Natural killer cell treated with Interleukin-12 subunit alpha and Interleukin-12 subunit beta and Interleukin-15 and Interleukin-18, amount 100 ng/mL, for 72 hours (primary cell): ENCODE measurements around the gene NR6A1. TPM values are rescaled to one million over a fixed set of nuclear protein-coding genes. Genes with fewer than 3 reads are reported as not detected.

ENCODE experiments used
- ATAC-seq, 2 donors: fragments of 150-1000 bp; cut with Tn5 transposase in 1 of 2; sonication (Bioruptor Pico), chemical (Tn5 transposase) in 1 of 2; 2 replicates each; pipeline ENCODE4 v1.10.0; 2021
- DNase-seq: peaks from one replicate; pipeline ENCODE4 v3.0.0; 2022; ENCODE audit warnings: low spot score
- H3K27ac Mint-ChIP-seq, 2 donors: 1 replicate in 1 of 2; 2 replicates in 1 of 2; pipeline ENCODE4 v1.8.0; 2022; ENCODE audit warnings: mixed read lengths in 2 of 2, mild to moderate bottlenecking in 1 of 2, moderate library complexity in 1 of 2
- H3K27me3 Mint-ChIP-seq, 2 donors: 1 replicate in 1 of 2; 2 replicates in 1 of 2; pipeline ENCODE4 v1.8.0; 2022; ENCODE audit warnings: mixed read lengths in 2 of 2
- H3K36me3 Mint-ChIP-seq: one replicate; pipeline ENCODE4 v1.8.0; 2022; ENCODE audit warnings: mixed read lengths
- H3K4me1 Mint-ChIP-seq, 2 donors: 1 replicate in 1 of 2; 2 replicates in 1 of 2; pipeline ENCODE4 v1.8.0; 2022; ENCODE audit warnings: low read depth in 2 of 2, mixed read lengths in 2 of 2, mild to moderate bottlenecking in 1 of 2
- H3K4me3 Mint-ChIP-seq: one replicate; pipeline ENCODE4 v1.8.0; 2022; ENCODE audit warnings: mixed read lengths
- H3K9me3 Mint-ChIP-seq: 2 replicates; pipeline ENCODE4 v1.8.0; 2022; ENCODE audit warnings: mixed read lengths
- total RNA-seq, 2 donors: library from RNA; stranded (reverse); gene quantifications; one replicate each; pipeline ENCODE4 v1.2.3, GENCODE V29; 2022

Gene NR6A1
- total RNA-seq, 2 donors from 2014 or later, result 2.0 to 3.8 TPM

DNA sequence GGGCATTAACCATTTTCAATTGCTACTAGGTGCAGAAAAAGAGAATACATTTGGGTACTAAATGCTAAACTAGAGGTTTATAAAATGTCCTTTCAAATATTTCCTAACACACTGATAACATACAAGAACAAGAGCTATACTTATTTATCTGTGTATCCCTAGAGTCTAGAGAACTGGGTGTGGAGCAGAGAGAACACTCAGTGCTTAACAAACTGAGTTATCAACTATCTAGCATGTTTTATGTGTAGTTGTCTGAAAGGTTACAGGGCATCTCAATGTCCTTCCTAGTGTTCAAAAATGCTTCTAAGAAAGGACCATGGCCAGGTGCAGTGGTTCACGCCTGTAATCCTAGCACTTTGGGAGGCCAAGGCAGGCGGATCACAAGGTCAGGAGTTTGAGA is 40.3 kb downstream of the NR6A1 start:
- DNase-seq, result no peak
- Mint-ChIP-seq H3K27ac (no peak overlapping the region), H3K4me1 (no peaks in the 10 kb centered on the region), H3K4me3 (no peak overlapping the region), H3K9me3 (no peaks in the 10 kb centered on the region), H3K36me3 (no peaks in the 10 kb centered on the region), H3K27me3 (peaks cover 0 to 4% of the 10 kb centered on the region in 2 donors)
- no peak for ATAC-seq

DNA sequence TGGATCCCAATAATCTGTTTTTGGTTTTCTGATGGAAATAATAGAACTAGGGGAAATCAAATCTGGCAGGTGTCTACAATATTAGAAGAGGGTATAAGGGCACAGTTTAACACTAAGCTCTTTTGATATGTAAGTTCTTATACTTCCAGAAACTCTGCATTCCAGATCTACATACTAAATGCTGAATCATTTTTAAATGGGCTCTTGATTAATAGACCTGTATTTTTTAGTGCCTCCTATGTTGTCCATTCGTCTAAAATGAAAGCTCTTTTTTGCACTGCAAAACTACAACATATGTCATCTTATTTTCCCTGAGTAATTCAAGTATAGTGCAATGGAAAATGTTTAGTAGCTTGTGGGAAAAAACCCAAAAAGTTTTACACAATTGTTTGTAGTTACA is 44.2 kb downstream of the NR6A1 start:
- no peaks in the 10 kb centered on the region for H3K36me3 Mint-ChIP-seq
- H3K9me3 Mint-ChIP-seq, result no peaks in the 10 kb centered on the region
- H3K27me3 Mint-ChIP-seq, result no peaks in the 10 kb centered on the region
- H3K27ac Mint-ChIP-seq, result no peak overlapping the region
- no peak overlapping the region for H3K4me3 Mint-ChIP-seq
- no peaks in the 10 kb centered on the region for H3K4me1 Mint-ChIP-seq
- ATAC-seq (no peak), DNase-seq (no peak)

DNA sequence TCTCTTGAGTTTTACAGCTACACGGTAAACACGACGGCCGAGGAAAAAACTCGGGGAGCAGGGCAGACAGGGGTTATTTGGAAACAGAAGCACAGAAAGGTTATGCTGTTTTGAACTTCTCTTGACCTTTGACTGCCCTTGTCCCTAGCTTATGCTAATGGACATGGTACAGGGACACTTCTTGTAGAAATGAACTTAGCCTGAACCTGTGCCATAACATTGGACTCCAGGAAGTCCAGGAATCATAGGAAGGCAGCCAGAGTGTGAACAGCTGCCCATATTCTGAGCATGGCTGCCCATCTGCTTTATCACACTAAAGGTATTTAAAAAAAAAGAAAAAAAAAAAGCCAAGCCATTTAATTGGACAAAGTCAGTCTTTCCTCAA is 46.1 kb downstream of the NR6A1 start:
- Mint-ChIP-seq H3K36me3 (no peaks in the 10 kb centered on the region), H3K9me3 (no peaks in the 10 kb centered on the region), H3K27ac (no peak overlapping the region), H3K27me3 (no peaks in the 10 kb centered on the region), H3K4me3 (no peak overlapping the region), H3K4me1 (no peaks in the 10 kb centered on the region)
- ATAC-seq (no peak), DNase-seq (no peak)

DNA sequence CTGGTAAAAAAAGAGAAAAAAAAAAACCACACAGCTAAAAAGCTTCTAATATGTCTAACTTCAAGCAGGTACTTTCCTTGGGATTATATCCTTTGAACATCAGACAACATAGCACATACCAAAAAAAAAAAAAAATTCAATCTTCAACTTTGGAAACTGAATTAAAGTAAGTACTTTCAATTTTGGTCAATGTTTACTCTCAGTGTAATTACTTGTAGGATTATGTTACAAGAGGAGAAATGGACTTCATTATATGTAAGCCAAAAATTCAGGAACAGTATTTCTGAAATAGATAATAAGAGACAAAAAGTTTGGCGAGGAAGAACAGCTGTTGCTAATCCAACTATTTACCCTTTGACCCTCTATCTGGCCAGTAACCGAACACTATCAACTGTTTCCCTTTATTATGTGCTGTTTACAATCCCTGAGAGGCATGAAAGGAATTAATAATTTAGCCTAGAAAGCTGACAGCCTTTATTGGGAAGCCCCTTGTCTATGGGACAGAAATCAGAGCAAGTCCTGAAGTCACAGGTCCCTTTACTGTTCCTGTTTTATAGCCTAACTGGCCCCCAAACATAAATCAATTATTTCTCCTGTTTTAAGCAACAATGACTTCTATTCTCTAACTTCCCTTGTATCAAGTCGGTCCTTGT is 46.6 kb downstream of the NR6A1 start:
- Mint-ChIP-seq H3K4me3 (no peak overlapping the region), H3K9me3 (no peaks in the 10 kb centered on the region), H3K4me1 (no peaks in the 10 kb centered on the region), H3K27ac (no peak overlapping the region), H3K27me3 (no peaks in the 10 kb centered on the region), H3K36me3 (no peaks in the 10 kb centered on the region)
- ATAC-seq (no peak), DNase-seq (no peak)

DNA sequence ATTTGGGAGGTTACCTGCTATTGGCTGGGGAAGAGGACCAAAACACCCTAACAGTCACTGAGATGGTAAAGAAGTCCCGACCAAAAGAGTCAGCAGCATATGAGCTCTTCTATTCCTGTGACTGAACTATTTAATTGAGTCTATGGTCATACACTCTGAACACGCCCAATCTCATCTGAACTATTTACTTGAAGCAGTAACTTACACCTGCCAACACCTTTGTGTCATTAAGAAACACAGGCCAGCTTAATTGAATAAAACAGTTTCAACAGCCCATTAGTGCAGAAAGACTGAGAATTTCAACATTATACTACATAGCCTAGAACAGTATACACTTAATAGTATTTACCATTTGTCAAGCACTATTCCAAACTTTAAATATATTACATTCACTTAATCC is 47.8 kb downstream of the NR6A1 start:
- ATAC-seq, result no peak
- H3K36me3 Mint-ChIP-seq, result no peaks in the 10 kb centered on the region
- H3K4me1 Mint-ChIP-seq, result no peaks in the 10 kb centered on the region
- DNase-seq, result no peak
- no peaks in the 10 kb centered on the region for H3K27me3 Mint-ChIP-seq
- H3K9me3 Mint-ChIP-seq, result no peaks in the 10 kb centered on the region
- no peak overlapping the region for H3K4me3 Mint-ChIP-seq
- H3K27ac Mint-ChIP-seq, result no peak overlapping the region

DNA sequence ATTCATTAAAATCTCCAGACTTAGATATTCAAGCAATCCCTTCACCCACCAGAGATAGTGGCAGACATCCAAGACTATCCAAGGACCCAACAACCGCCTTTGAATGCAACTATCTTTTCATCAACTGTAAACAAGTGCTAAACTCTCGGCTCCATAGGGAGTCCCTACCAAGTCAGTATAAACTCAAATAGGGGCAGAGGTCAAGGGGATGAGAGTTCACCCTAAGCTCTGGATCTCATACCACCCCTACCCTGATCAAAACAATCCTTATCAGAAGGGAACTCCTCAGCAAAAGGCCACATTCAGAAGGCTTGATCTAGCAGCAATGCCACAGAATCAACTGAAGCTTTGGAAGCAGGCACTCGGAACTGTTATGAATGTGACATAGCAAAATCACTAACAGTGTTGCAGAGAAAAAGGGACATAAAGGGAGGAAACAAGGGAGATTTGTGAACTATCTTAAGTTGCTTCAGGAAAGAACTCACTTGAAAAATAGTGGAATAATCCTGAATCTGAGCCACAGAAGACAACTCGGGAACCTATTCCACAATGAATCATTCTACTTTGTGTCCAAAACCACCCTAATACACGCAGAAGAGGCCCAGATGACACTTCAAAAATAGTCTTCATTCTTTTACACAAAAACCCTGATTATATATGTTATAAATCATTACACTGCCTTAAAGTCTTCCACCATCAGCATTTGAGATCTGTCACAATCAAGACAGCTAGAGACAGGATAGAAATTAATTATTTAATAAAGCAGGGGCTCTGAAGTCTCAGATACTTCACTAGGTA is 49.8 kb downstream of the NR6A1 start:
- Mint-ChIP-seq H3K36me3 (no peaks in the 10 kb centered on the region), H3K27me3 (no peaks in the 10 kb centered on the region), H3K9me3 (no peaks in the 10 kb centered on the region), H3K4me1 (no peaks in the 10 kb centered on the region), H3K27ac (no peak overlapping the region), H3K4me3 (no peak overlapping the region)
- ATAC-seq (no peak), DNase-seq (no peak)

DNA sequence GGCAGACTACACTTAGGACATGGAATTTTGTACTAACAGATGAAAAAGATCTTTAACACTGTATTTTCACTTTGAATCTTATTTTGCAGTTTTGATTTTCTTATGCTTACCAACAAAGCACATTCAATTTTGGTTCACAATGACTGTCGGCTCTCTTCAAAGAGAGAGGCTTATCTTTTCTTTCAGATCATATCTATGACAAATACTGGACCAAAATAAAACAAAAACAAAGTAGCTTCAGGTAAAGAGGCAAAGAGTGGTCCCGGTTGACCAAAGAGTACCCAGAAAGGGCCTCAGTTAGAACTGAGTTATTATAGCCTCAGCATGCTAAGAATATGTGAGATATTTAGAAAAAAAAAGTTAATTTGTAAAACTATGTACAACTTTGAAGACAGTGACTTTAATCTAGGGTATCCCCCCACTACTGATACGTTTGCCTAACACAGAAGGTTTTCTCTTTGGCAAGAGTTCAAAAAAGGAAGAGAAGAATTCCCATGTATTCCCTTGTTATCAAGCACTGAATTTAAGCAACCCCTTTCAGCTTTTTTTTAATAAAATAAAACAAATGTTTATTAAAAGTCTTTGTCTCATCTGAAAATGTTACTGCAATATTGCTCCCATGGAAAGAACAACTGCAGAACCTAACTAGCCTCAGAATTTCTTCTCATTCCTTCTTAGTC is 50.5 kb downstream of the NR6A1 start:
- no peak overlapping the region for H3K27ac Mint-ChIP-seq
- no peaks in the 10 kb centered on the region for H3K27me3 Mint-ChIP-seq
- H3K4me1 Mint-ChIP-seq, result no peaks in the 10 kb centered on the region
- H3K36me3 Mint-ChIP-seq, result no peaks in the 10 kb centered on the region
- no peak overlapping the region for H3K4me3 Mint-ChIP-seq
- H3K9me3 Mint-ChIP-seq, result no peaks in the 10 kb centered on the region
- ATAC-seq, result no peak
- DNase-seq, result no peak

DNA sequence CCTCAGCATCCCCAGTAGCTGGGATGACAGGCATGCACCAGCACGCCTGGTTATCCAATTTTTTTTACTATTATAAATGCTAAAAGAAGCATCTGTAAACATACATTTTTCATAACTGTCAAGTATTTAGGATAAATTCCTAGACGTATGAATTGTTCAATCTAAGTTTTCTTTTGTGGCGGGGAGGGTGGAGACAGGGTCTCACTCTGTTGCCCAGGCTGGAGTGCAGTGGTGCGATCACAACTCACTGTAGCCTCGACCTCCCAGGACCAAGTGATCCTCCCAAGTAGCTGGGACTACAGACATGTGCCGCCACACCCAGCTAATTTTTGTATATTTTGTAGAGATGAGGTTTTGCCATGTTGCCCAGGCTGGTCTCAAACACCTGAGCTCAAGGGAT is 52.2 kb downstream of the NR6A1 start:
- Mint-ChIP-seq H3K4me3 (no peak overlapping the region), H3K27ac (no peak overlapping the region), H3K36me3 (no peaks in the 10 kb centered on the region), H3K4me1 (no peaks in the 10 kb centered on the region), H3K27me3 (no peaks in the 10 kb centered on the region), H3K9me3 (no peaks in the 10 kb centered on the region)
- no peak for DNase-seq
- ATAC-seq, result no peak

DNA sequence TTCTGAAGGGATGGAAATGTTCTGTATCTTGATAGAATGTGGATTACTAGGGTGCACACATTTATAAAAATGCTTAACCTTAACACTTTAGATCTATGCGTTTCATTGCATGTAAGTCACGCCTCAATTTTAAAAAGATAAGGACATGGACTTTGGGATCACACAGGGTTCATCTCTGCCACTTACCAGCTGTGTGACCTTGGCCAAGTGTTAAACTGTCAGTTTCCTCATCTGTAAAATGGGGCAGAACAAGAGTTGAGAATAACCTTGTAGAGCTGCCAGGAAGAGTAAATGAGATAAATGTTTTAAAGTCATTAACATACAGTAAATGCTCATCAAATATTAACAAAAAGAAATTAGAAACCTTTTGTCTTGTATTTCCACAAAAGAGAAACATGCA is 53.5 kb downstream of the NR6A1 start:
- H3K4me3 Mint-ChIP-seq, result no peak overlapping the region
- no peak overlapping the region for H3K27ac Mint-ChIP-seq
- ATAC-seq (no peak), DNase-seq (no peak)
- H3K27me3 Mint-ChIP-seq, result no peaks in the 10 kb centered on the region
- H3K9me3 Mint-ChIP-seq, result no peaks in the 10 kb centered on the region
- H3K36me3 Mint-ChIP-seq, result no peaks in the 10 kb centered on the region
- H3K4me1 Mint-ChIP-seq, result no peaks in the 10 kb centered on the region

DNA sequence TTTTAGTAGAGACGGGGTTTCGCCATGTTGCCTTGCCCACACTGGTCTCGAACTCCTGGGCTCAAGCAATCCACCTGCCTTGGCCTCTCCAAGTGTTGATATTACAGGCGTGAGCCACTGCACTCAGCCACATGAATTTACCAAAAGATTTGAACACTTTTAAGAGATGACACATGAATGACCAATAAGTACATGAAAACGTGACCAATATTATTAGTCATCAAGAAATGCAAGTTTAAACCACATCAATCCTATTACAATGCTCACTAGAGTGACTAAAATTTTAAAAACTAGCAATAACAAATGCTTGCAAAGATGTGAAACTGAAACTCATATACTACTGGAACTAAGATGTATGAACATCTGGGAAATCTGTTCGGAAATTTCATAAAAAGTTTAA is 54.3 kb downstream of the NR6A1 start:
- H3K9me3 Mint-ChIP-seq, result no peaks in the 10 kb centered on the region
- no peaks in the 10 kb centered on the region for H3K36me3 Mint-ChIP-seq
- no peaks in the 10 kb centered on the region for H3K27me3 Mint-ChIP-seq
- H3K4me1 Mint-ChIP-seq, result peaks cover 4 to 5% of the 10 kb centered on the region in 2 donors
- no peak overlapping the region for H3K27ac Mint-ChIP-seq
- no peak overlapping the region for H3K4me3 Mint-ChIP-seq
- ATAC-seq, result peak in 1 of 2 donors; percentile 53
- DNase-seq, result no peak

DNA sequence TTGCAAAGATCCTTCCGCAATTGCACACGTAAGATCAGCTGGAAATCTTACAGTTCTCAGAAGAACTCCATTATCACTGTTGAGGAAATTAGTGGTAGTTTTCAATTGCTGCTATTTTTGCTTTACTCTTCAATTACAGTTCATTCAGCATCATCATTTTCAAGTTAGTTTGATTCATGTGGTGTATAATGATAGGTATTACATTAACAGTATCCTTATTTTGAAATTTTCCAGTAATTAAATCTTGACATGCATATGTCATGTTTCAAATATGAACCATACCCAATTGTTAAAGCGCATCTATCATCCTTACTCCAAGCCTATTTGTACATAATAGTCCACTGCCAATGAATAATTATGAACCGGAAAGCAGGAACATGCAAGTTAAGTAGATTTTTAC is 60.3 kb downstream of the NR6A1 start:
- ATAC-seq (no peak), DNase-seq (no peak)
- H3K27me3 Mint-ChIP-seq, result no peaks in the 10 kb centered on the region
- H3K4me1 Mint-ChIP-seq, result peaks cover 12 to 23% of the 10 kb centered on the region in 2 donors
- H3K36me3 Mint-ChIP-seq, result no peaks in the 10 kb centered on the region
- H3K27ac Mint-ChIP-seq, result peak overlapping the region in 1 of 2 donors; percentile 45
- no peak overlapping the region for H3K4me3 Mint-ChIP-seq
- H3K9me3 Mint-ChIP-seq, result no peaks in the 10 kb centered on the region

DNA sequence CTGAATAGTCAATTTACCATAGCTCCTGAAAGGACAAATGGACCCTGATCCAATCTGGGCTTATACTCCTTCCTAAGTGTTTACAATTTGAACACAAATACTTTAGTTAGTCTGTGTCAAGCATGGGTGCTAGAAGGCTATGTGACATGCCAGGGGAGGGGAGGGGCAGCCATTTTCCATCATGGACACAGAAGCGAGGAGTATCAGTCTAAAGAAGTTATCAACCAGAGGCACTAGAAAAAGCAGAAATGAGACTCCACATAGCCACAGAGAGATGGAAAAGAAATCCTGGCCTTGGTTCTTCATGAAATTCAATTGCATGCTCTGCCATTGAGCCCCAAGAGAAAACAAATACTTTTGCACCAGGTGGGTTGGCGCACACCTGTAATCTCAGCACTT is 61.8 kb downstream of the NR6A1 start:
- Mint-ChIP-seq H3K4me3 (no peak overlapping the region), H3K9me3 (no peaks in the 10 kb centered on the region), H3K27ac (no peak overlapping the region), H3K27me3 (no peaks in the 10 kb centered on the region), H3K4me1 (peaks cover 12 to 26% of the 10 kb centered on the region in 2 donors), H3K36me3 (no peaks in the 10 kb centered on the region)
- ATAC-seq (no peak), DNase-seq (no peak)

DNA sequence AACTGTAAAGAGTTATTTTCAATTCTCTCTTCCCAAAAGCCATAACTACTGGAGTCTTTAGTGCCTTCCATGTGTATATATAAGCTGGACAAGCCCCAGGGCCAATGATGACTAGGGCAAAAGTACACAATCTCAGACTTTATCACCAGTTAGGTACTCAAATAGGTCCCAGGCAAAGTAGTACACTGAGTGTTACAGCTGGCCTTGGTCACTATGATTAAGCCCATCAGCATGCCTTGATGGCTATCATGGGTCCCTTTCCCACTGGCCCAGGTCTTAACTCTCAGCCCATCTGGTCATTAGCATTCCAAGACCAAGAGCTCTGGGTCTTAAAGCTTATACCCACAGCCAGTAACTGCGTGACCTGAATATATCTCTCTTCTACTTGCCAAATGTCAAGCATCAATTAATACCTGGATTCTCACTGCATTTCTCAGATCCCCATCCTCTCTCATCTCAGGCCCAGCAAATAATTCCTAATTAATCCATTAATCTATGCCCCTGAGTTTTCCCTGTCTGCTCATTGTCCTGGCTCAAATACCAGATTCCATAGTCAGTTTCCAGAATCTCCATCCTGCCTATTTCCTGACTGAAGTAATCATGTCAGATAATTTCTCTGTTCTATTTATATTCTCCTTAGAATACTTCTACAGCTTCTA is 62.3 kb downstream of the NR6A1 start:
- no peak for ATAC-seq
- no peak for DNase-seq
- no peak overlapping the region for H3K4me3 Mint-ChIP-seq
- peaks cover 12 to 28% of the 10 kb centered on the region in 2 donors for H3K4me1 Mint-ChIP-seq
- H3K27ac Mint-ChIP-seq, result peak overlapping the region in 1 of 2 donors; percentile 56
- no peaks in the 10 kb centered on the region for H3K27me3 Mint-ChIP-seq
- H3K36me3 Mint-ChIP-seq, result no peaks in the 10 kb centered on the region
- no peaks in the 10 kb centered on the region for H3K9me3 Mint-ChIP-seq

DNA sequence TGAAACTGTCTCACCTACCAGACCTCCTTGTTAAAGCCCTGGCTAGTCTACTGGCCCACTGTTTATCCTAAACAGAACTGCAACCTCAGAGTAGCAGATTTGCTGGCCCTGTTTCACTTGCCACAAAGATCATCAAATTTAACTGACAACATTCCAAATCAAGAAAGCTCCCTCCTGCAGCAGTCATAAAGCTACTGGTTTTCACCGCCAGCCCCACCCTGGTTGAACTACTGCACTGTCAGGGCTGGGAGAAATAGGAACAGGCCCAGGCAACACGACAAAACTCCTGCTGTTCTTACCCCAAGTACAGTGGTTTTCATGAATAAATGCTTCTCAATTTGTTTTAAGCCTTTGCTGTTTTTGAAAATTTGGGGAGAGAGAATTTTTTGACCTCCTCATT is 63.0 kb downstream of the NR6A1 start:
- H3K36me3 Mint-ChIP-seq, result no peaks in the 10 kb centered on the region
- peak overlapping the region in 1 of 2 donors; percentile 56 for H3K27ac Mint-ChIP-seq
- H3K27me3 Mint-ChIP-seq, result no peaks in the 10 kb centered on the region
- ATAC-seq, result no peak
- H3K4me3 Mint-ChIP-seq, result no peak overlapping the region
- H3K9me3 Mint-ChIP-seq, result no peaks in the 10 kb centered on the region
- peaks cover 12 to 28% of the 10 kb centered on the region in 2 donors for H3K4me1 Mint-ChIP-seq
- DNase-seq, result no peak
